ENCODE data around the gene CAPZB. TPM values are rescaled to one million over a fixed set of nuclear protein-coding genes. Genes with fewer than 3 reads are reported as not detected.
A peak's percentile ranks its signal among the peaks of the same experiment; 100 is the strongest.

CAPZB gene
- total RNA-seq, 1 donor from 2014 or later, result 403 TPM

DNA sequence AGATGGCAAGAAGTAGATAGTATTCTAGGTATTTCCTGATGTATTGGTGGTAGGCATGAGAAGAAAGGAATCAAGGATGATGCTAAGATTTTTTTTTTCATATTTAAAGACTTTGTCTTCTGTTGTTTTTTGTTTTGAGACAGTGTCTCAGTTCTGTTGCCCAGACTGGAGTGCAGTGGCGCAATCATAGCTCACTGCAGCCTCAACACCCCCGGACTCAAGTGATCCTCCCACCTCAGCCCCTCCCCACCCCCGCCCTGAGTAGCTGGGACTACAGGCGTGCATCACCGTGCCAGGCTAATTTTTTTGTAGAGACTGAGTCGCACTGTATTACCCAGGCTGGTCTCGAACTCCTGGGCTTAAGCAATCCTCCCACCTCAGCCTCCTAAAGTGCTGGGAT, 2.8 kb upstream of the CAPZB start:
- peaks cover 5% of the 10 kb centered on the region for H3K36me3 Mint-ChIP-seq (ENCODE audit: unreplicated experiment)
- TF ChIP-seq, protein P1, sequence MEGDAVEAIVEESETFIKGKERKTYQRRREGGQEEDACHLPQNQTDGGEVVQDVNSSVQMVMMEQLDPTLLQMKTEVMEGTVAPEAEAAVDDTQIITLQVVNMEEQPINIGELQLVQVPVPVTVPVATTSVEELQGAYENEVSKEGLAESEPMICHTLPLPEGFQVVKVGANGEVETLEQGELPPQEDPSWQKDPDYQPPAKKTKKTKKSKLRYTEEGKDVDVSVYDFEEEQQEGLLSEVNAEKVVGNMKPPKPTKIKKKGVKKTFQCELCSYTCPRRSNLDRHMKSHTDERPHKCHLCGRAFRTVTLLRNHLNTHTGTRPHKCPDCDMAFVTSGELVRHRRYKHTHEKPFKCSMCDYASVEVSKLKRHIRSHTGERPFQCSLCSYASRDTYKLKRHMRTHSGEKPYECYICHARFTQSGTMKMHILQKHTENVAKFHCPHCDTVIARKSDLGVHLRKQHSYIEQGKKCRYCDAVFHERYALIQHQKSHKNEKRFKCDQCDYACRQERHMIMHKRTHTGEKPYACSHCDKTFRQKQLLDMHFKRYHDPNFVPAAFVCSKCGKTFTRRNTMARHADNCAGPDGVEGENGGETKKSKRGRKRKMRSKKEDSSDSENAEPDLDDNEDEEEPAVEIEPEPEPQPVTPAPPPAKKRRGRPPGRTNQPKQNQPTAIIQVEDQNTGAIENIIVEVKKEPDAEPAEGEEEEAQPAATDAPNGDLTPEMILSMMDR (IDR thresholded peaks at IDR 0.05), result no peak
- DNase-seq (ENCODE audit: extremely low spot score, unreplicated experiment), result no peak
- peaks cover 30% of the 10 kb centered on the region for H3K4me1 Mint-ChIP-seq (ENCODE audit: unreplicated experiment)
- H3K27ac Mint-ChIP-seq (ENCODE audit: unreplicated experiment), result no peak overlapping the region
- H3K9me3 Mint-ChIP-seq (ENCODE audit: unreplicated experiment), result no peaks in the 10 kb centered on the region
- H3K4me3 Mint-ChIP-seq (ENCODE audit: unreplicated experiment), result no peak overlapping the region
- no peaks in the 10 kb centered on the region for H3K27me3 Mint-ChIP-seq (ENCODE audit: unreplicated experiment)

DNA sequence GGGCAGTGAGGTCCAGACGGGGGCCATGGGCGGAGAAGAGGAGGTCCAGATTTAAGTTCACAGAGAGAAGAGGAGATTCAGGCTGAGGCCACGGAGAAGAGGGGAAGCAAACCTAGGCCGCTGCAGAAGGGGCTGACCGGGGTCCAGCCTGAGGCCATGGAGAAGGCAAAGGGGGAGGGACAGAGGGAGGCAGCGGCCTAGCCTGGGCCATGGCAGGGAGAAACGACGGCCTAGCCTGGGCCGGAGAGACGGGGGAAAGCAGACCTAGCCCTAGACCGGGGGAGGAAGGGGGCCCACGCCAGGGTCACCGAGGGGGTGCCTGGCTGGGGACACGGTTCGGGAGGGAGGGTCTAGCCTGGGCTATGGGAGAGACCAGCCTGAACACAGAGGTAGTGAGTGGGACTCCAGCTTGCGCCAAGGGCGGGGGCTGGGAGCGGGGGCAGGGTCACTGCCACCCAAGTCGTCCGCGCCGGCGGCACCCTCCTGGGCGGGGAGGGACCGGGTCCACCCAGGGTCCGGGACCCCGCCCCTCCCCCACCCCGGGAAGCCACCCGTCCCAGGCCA, 459 bp downstream of the CAPZB start:
- TF ChIP-seq, protein P1 (IDR thresholded peaks at IDR 0.05), result no peak
- H3K4me3 Mint-ChIP-seq (ENCODE audit: unreplicated experiment), result peak overlapping the region; percentile 93
- peak; percentile 84 for DNase-seq (ENCODE audit: extremely low spot score, unreplicated experiment)
- peak overlapping the region; percentile 84 for H3K27ac Mint-ChIP-seq (ENCODE audit: unreplicated experiment)
- peaks cover 63% of the 10 kb centered on the region for H3K4me1 Mint-ChIP-seq (ENCODE audit: unreplicated experiment)
- peaks cover 5% of the 10 kb centered on the region for H3K36me3 Mint-ChIP-seq (ENCODE audit: unreplicated experiment)
- H3K27me3 Mint-ChIP-seq (ENCODE audit: unreplicated experiment), result no peaks in the 10 kb centered on the region
- H3K9me3 Mint-ChIP-seq (ENCODE audit: unreplicated experiment), result no peaks in the 10 kb centered on the region

DNA sequence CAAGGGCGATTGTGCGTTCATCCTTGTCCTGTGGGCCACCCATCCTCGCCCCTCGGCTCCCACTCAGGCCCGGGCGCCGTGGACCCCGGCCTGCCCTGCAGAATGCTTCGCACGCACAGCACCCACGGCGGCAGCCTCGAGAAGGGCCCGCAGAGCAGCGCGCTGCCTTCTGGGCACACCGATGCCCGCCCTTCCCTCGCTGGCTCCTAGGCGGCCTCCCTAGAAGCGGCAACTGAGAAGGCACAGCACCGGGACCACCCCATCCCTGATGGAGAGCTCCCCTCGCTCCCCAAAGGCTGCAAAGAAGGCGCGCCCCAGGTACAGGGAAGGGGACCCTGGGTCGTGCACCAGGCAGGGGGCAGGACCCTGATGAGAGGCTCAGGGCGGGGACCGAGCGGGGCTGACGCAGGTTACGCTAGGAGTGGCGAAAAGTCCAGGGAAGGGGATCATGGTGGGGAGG, 971 bp downstream of the CAPZB start:
- peaks cover 68% of the 10 kb centered on the region for H3K4me1 Mint-ChIP-seq (ENCODE audit: unreplicated experiment)
- TF ChIP-seq, protein P1 (IDR thresholded peaks at IDR 0.05), result no peak
- H3K9me3 Mint-ChIP-seq (ENCODE audit: unreplicated experiment), result no peaks in the 10 kb centered on the region

DNA sequence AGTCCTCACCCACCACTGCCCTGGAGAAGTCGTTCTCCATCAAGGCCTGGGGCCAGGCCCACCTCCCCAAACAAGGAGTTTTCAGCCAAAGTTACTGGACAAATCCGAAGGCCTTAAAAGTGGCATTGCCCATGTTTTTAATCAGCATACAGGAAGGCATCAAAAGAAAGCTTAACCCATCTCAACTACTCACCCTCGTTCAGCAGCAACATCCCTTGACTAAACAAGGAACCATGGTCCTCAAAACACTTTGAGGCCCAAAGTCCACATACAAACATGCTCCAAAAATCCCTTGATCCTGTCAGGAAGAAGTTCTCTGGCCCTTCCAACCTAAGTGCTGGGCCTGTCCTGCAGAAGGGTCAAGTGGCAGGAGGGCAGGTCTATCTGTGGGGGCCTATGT, 1.6 kb downstream of the CAPZB start:
- no peak for DNase-seq (ENCODE audit: extremely low spot score, unreplicated experiment)

More for the DNA sequence above, 971 bp downstream of the CAPZB start:
- Mint-ChIP-seq H3K4me3 (ENCODE audit: unreplicated experiment) (peak overlapping the region; percentile 93), H3K27me3 (ENCODE audit: unreplicated experiment) (no peaks in the 10 kb centered on the region), H3K27ac (ENCODE audit: unreplicated experiment) (peak overlapping the region; percentile 84), H3K36me3 (ENCODE audit: unreplicated experiment) (peaks cover 8% of the 10 kb centered on the region)
- peak; percentile 85 for DNase-seq (ENCODE audit: extremely low spot score, unreplicated experiment)

DNA sequence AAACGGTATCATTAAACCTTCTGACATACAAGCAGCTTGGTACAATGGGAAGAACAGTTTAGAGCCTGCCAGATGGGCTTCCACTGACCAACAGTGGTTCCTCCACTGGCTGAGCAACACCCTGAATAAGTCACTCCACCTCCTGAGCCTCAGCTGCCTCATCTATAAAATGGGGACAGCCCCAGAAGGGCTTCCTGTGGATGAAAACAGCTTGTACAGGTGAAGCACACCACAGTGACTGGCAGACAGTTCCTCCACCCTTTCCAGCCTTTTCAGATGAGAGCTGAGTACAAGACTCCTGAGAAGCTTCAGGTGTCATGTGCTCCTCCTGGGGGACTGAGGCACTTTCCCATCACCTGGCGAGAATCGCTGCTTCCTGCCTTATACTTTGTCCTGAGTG, 2.1 kb downstream of the CAPZB start:
- TF ChIP-seq, protein P1 (IDR thresholded peaks at IDR 0.05), result no peak
- Mint-ChIP-seq H3K36me3 (ENCODE audit: unreplicated experiment) (peaks cover 6% of the 10 kb centered on the region), H3K27ac (ENCODE audit: unreplicated experiment) (peak overlapping the region; percentile 84), H3K4me1 (ENCODE audit: unreplicated experiment) (peaks cover 69% of the 10 kb centered on the region), H3K27me3 (ENCODE audit: unreplicated experiment) (no peaks in the 10 kb centered on the region), H3K4me3 (ENCODE audit: unreplicated experiment) (peak overlapping the region; percentile 93), H3K9me3 (ENCODE audit: unreplicated experiment) (no peaks in the 10 kb centered on the region)
- no peak for DNase-seq (ENCODE audit: extremely low spot score, unreplicated experiment)

More for the DNA sequence above, 1.6 kb downstream of the CAPZB start:
- Mint-ChIP-seq H3K4me3 (ENCODE audit: unreplicated experiment) (peak overlapping the region; percentile 93), H3K27ac (ENCODE audit: unreplicated experiment) (peak overlapping the region; percentile 84), H3K27me3 (ENCODE audit: unreplicated experiment) (no peaks in the 10 kb centered on the region), H3K4me1 (ENCODE audit: unreplicated experiment) (peaks cover 69% of the 10 kb centered on the region), H3K9me3 (ENCODE audit: unreplicated experiment) (no peaks in the 10 kb centered on the region), H3K36me3 (ENCODE audit: unreplicated experiment) (peaks cover 7% of the 10 kb centered on the region)
- TF ChIP-seq, protein P1 (IDR thresholded peaks at IDR 0.05), result no peak

Data from osteocyte (in vitro differentiated cells).